K562 (cell line): ENCODE results near the gene TMEM151A. TPM values are rescaled to one million over a fixed set of nuclear protein-coding genes. Genes with fewer than 3 reads are reported as not detected.

ENCODE experiments used
- ATAC-seq: fragments of 200-7000 bp; cut with Tn5 transposase; 3 replicates; pipeline ENCODE4 v1.9.1; 2020; ENCODE audit warnings: moderate library complexity
- BruUV-seq: library from RNA; stranded (reverse); fragments of 400-500 nt; replicated peaks from 2 replicates; lab custom pipeline; 2021; lab: Mats Ljungman, UMichigan
- CTCF ChIA-PET: fragments of 300-600 bp; formaldehyde crosslinking; extraction: SDS; loops from one replicate; lab custom pipeline; 2021; ENCODE audit warnings: low intra/inter-chr PET ratio; lab: Yijun Ruan, JAX
- POLR2A ChIA-PET: fragments of 300-600, 350-650 bp; sonication (Branson Sonifier 250); formaldehyde crosslinking; extraction: SDS; loops from one replicate; lab custom pipeline; 2021; ENCODE audit warnings: antibody characterized with exemption, inconsistent platforms; lab: Yijun Ruan, JAX
- DNase-seq, 4 experiments: peaks; one replicate each; pipeline versions ENCODE4 v3.0.0 to v3.0.0-alpha.2; 2011 to 2018; ENCODE audit warnings: low spot score in 3 of 4, mixed read lengths in 3 of 4; ENCODE audit errors: extremely low read depth in 1 of 4
- FAIRE-seq: peaks from 2 replicates; lab custom pipeline; 2011; peaks lifted over from hg19 to GRCh38; lab: Jason Lieb, UNC
- H2AFZ ChIP-seq: 2 replicates; pipeline ENCODE4 v1.6.0; 2011; ENCODE audit warnings: low read depth, low read length, control low read depth, inconsistent platforms
- H3K27ac ChIP-seq: fragments of 200-600 bp; 3 replicates; pipeline ENCODE4 v1.8.0; 2011; ENCODE audit warnings: low read depth, mild to moderate bottlenecking, control low read depth, inconsistent platforms, low read length, moderate library complexity, mixed read lengths; ENCODE audit errors: extremely low read depth
- H3K27me3 ChIP-seq, 2 experiments: fragments of 300-600 bp in 1 of 2; 2 replicates in 1 of 2; 3 replicates in 1 of 2; pipeline versions ENCODE4 v1.6.0 to v1.8.0; 2011; ENCODE audit warnings: inconsistent platforms in 2 of 2, low read length in 2 of 2, mild to moderate bottlenecking in 1 of 2, mixed read lengths in 1 of 2, moderate library complexity in 1 of 2; ENCODE audit not compliant: control insufficient read depth in 2 of 2, insufficient read depth in 2 of 2
- H3K36me3 ChIP-seq: fragments of 300-600 bp; 3 replicates; pipeline ENCODE4 v1.8.0; 2011; ENCODE audit warnings: mild to moderate bottlenecking, low read length, inconsistent platforms; ENCODE audit not compliant: control insufficient read depth, insufficient read depth
- H3K4me1 ChIP-seq, 2 experiments: fragments of 200-600 bp in 1 of 2; replicated peaks in 1 of 2; 2 replicates in 1 of 2; 3 replicates in 1 of 2; pipeline versions ENCODE4 v1.5.1 to v1.8.0; 2011; ENCODE audit warnings: inconsistent platforms in 2 of 2, low read length in 2 of 2, mild to moderate bottlenecking in 1 of 2, mixed read lengths in 1 of 2, moderate library complexity in 1 of 2; ENCODE audit not compliant: control insufficient read depth in 2 of 2, insufficient read depth in 2 of 2
- H3K4me2 ChIP-seq: 2 replicates; pipeline ENCODE4 v1.6.1; 2011; ENCODE audit warnings: low read length, control low read depth, inconsistent platforms, mixed read lengths; ENCODE audit not compliant: insufficient read depth
- H3K4me3 ChIP-seq: fragments of 200-600 bp; sonication (generic), shearing (Covaris generic); 2 replicates; pipeline ENCODE4 v1.5.1; 2016; ENCODE audit warnings: control low read depth, inconsistent platforms
- H3K79me2 ChIP-seq: fragments of 200-600 bp; 3 replicates; pipeline ENCODE4 v1.8.0; 2011; ENCODE audit warnings: low read length, inconsistent platforms; ENCODE audit not compliant: control insufficient read depth, insufficient read depth
- H3K9ac ChIP-seq, 2 experiments: 2 replicates each; pipeline versions ENCODE4 v1.6.0 to v1.6.1; 2011; ENCODE audit warnings: low read depth in 2 of 2, low read length in 2 of 2, control low read depth in 1 of 2, inconsistent platforms in 1 of 2, mild to moderate bottlenecking in 1 of 2, mixed read lengths in 1 of 2; ENCODE audit not compliant: insufficient read depth in 1 of 2
- H3K9me1 ChIP-seq: one replicate; pipeline ENCODE4 v1.6.0; 2011; ENCODE audit warnings: inconsistent platforms, mild to moderate bottlenecking, low read length, moderate library complexity; ENCODE audit not compliant: control insufficient read depth, insufficient read depth
- H3K9me3 ChIP-seq: replicated peaks from 2 replicates; pipeline ENCODE4 v1.5.1; 2011; ENCODE audit warnings: low read depth, low read length, inconsistent platforms; ENCODE audit not compliant: control insufficient read depth, insufficient read depth
- H4K20me1 ChIP-seq: replicated peaks from 2 replicates; pipeline ENCODE4 v1.6.1; 2011; ENCODE audit warnings: low read length, inconsistent platforms, mixed read lengths; ENCODE audit not compliant: control insufficient read depth, insufficient read depth
- USF1 ChIP-seq: sonication (generic); formaldehyde crosslinking; IDR thresholded peaks from 2 replicates; pipeline ENCODE4 v1.9.0; 2022; ENCODE audit warnings: mild to moderate bottlenecking, missing genetic modification reagents
- ZBTB33 ChIP-seq: sonication (generic); formaldehyde crosslinking; IDR thresholded peaks from 2 replicates; pipeline ENCODE4 v1.8.1; 2023; ENCODE audit warnings: mild to moderate bottlenecking, missing genetic modification reagents
- WGBS: fragments of 100-300 bp; shearing (Covaris generic); methylation state at CpG from one replicate; pipeline ENCODE4 v1.1.6; 2016; ENCODE audit warnings: low coverage, mixed read lengths; ENCODE audit not compliant: insufficient coverage; ENCODE audit errors: missing lambda C conversion rate; 5-methylcytosine and 5-hydroxymethylcytosine counted together
- in situ Hi-C: fragments of 300-500 bp; cut with MboI; formaldehyde crosslinking; loops from 4 replicates; pipeline ENCODE4 v1.15.0; 2018; ENCODE audit warnings: inconsistent platforms, mixed read lengths
- intact Hi-C: fragments of 100-400 bp; cut with micrococcal nuclease; formaldehyde crosslinking; loops from 2 replicates; pipeline ENCODE4 v1.14.2; 2022
- polyA plus RNA-seq, 8 experiments: library from polyadenylated mRNA; depleted of rRNA in 4 of 8; stranded (reverse) in 5 of 8; unstranded in 3 of 8; fragments of >200 nt; fragmentation: Nextera tagmentation in 2 of 8; fragmentation: Illumina TruSeq in 1 of 8; extraction: Ambion mirVana in 2 of 8; extraction: Trizol in 1 of 8; gene quantifications; 2 replicates each; pipeline versions ENCODE4 v1.2.1 to v1.2.3, GENCODE V29; 2011 to 2014; ENCODE audit warnings: inconsistent platforms in 1 of 8, missing spikeins in 1 of 8
- total RNA-seq, 7 experiments: library from RNA; depleted of rRNA in 6 of 7; stranded (reverse); fragments of >200 nt in 6 of 7; fragmentation: Illumina TruSeq in 2 of 7; extraction: Trizol in 2 of 7; gene quantifications; 2 replicates each; pipeline versions ENCODE4 v1.2.1 to v1.2.3, GENCODE V29; 2011 to 2021; ENCODE audit warnings: low replicate concordance in 1 of 7

Gene TMEM151A
- total and polyA plus RNA-seq, 9 of the 15 experiments (the other 6 are each of a cell fraction or from before 2014, with no cell fraction given), result not detected

- ATAC-seq (no peak), FAIRE-seq (no peak), DNase-seq (no peak)
- Histone ChIP-seq H3K27ac (no peak overlapping the region), H3K4me2 (no peak overlapping the region), H3K9me3 (no peaks in the 10 kb centered on the region), H3K9me1 (no peaks in the 10 kb centered on the region), H4K20me1 (0 out of 2 replicates have a peak, but pooled peaks cover 5% of the 10 kb centered on the region), H3K36me3 (no peaks in the 10 kb centered on the region), H3K4me1 (peaks cover 6 to 36% of the 10 kb centered on the region in 2 experiments), H3K9ac (no peak overlapping the region), H3K27me3 (peaks cover 0 to 8% of the 10 kb centered on the region in 2 experiments; a peak in 2 of 5 replicates), H3K79me2 (no peaks in the 10 kb centered on the region), H3K4me3 (no peak overlapping the region), H2AFZ (no peak overlapping the region)
- no peak for TF ChIP-seq USF1 (CRISPR knock-in tag)
- peak; percentile 97 for TF ChIP-seq ZBTB33 (CRISPR knock-in tag)
- ChIA-PET CTCF (no interaction called here), POLR2A (no interaction called here)
- intact Hi-C loops, result no loop called here
- no TSS peak for BruUV-seq
- WGBS, result 74% methylated on average over 68 of the region's 123 CpGs
- in situ Hi-C loops, result no loop called here
Observed at GRCh38 chr11:66294626-66295620, 3.2 kb downstream of the TMEM151A start.
